Measurements from ENCODE around the gene SLC39A11.
"Not testable (repeated sequence)": the region's sequence is repeated elsewhere in the genome, so short reads cannot be mapped to it uniquely, and the experiment has no call there.

SLC39A11 gene

DNA sequence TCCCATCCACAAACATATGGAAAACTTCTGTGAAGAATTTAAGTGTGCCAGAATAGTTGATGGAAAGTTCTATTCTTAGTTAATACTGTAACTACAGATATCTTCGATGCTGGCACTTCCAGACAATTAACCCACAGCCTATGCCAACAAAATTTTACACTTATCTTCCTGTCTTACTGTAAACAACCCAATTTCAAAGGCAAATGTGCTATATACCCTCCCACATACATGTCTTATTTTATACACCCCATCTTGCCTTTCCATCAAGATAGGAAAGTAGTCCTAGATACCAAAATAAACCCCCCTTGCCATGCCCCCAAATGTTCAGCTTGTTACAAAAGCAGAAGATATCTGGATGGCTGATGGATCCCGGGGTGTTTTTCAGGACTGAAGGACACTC lies 306.3 kb downstream of the SLC39A11 start:
- no peak for DNase-seq (ENCODE audit: low read depth)

DNA sequence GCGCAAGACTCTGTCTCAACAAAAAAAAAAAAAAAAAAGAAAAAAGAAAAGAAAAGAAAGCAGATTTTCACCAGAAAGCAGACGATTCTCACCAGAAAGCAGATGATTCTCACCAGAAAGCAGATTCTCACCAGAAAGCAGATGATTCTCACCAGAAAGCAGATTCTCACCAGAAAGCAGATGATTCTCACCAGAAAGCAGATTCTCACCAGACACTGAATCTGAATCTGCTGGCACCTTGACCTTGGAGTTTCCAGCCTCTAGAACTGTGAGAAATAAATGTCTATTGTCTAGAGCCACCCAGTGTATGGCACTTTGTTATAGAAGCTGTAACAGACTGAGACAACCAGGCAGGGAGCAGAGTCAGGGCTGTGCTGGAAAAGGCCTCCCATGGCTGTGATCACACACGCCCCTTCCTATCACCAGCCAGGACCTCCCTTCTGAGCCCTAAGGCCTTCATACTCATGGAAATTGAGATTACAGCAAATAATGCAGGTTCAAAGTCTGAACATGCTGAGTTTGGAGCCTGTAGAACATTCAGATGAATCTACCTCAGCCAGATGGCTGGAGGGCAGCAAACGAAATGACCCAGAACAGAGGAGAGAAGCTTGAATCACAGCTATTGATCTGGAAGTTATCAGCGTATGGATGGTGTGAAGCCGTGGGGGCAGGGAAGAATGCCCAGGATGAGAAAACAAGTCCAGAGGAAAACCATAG lies 309.3 kb downstream of the SLC39A11 start:
- DNase-seq (ENCODE audit: low read depth), result no peak

DNA sequence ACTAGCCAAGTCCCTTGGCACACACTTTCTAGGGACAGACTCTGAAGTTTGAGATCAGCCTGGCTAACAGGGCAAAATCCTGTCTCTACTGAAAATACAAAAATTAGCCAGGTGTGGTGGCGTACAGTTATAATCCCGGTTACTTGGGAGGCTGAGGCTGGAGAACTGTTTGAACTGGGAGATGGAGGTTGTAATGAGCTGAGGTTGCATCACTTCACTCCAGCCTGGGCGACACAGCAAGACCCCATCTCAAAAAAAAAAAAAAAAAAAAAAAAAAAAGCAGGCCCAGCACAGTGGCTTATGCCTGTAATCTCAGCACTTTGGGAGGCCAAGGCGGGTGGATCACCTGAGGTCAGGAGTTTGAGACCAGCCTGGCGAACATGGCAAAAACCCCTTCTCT lies 310.1 kb downstream of the SLC39A11 start:
- DNase-seq (ENCODE audit: low read depth), result not testable (repeated sequence)

DNA sequence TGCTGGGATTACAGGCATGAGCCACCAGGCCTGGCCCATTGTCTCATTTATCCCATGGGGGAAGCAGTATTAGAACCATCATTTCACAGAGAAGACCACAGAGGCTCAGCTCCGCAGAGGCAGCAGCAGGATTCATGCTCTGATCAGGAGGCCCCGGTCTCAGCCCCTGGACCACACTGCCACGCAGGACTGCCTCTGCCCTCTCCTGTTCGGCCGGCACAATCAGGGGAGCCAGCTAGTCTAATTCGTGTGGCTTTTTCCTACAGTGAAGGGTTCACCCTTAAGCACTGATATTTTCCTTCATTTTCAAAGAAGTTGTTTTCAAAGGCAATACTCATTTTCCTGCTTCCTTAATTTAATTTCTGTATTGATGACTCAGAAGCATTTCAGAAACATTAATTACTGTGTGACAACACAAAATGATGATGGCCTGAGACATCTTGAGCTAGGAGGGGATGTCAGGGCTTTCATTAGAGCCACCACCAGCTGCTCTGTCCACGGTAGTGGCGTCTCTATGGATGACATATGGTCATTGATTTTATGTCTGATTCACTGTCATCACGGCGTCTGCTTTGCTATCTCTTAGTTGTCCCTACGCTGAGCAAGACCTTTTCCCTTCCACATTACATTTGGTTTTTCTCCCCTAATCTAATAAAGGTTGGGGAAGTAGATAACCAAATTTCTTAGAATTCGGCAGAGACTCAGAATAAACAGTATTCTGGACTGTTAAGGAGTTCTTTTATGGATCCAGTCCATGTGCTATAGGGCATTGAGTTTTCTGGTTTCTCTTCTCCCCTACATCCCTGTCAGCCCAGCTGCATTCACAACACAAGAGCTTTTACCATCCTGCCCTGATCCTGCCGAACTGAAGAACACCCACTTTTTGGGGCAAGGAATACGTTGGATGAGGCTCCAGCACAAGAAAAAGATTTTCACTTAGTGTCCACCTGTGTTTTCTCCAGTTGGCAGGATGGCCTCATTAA lies 314.0 kb downstream of the SLC39A11 start:
- no peak for DNase-seq (ENCODE audit: low read depth)

- no peak for DNase-seq (ENCODE audit: low read depth)
Observed at GRCh38 chr17:72775919-72776318, 316.6 kb downstream of the SLC39A11 start.

- DNase-seq (ENCODE audit: low read depth), result no peak
Observed at GRCh38 chr17:72775237-72775636, 317.3 kb downstream of the SLC39A11 start.

GRCh38 chr17:72774236-72774635 lies 318.3 kb downstream of the SLC39A11 start:
- DNase-seq (ENCODE audit: low read depth), result no peak

DNA sequence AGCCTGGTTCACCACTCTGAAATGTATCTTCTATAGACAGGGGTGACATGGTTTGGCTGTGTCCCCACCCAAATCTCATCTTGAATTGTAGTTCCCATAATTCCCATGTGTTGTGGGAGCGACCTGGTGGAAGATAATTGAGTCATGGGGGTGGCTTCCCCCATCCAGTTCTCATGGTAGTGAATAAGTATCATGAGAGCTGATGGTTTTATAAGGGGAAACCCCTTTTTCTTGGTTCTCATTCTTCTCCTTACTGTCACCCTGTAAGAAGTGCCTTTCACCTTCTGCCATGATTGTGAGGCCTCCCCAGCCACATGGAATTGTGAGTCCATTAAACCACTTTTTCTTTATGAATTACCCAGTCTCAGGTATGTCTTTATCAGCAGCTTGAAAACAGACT lies 319.3 kb downstream of the SLC39A11 start:
- not testable (repeated sequence) for DNase-seq (ENCODE audit: low read depth)

DNA sequence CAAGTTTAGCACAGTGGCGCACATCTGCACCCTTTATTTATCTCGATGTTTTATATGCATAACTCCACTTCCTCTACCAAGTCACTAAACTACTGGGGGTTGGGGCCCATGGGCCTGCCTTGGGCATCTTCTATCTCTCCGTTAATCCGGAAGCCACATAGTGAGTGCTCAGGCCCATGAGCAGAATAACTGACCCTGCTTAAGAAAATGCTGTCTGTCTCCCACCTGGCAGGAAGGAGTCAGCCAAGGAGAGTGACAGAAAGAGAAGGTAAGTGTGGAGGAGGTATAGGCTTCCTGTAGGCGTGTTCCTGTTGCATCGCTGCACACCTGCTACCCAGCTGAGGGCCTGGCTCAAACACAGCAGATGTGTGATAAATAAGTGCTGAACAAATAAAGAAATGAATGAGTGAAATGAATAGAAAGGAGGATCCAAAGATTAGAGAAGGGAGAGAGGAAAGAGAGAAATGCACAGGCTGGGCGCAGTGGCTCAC lies 320.1 kb downstream of the SLC39A11 start:
- no peak for DNase-seq (ENCODE audit: low read depth)

DNA sequence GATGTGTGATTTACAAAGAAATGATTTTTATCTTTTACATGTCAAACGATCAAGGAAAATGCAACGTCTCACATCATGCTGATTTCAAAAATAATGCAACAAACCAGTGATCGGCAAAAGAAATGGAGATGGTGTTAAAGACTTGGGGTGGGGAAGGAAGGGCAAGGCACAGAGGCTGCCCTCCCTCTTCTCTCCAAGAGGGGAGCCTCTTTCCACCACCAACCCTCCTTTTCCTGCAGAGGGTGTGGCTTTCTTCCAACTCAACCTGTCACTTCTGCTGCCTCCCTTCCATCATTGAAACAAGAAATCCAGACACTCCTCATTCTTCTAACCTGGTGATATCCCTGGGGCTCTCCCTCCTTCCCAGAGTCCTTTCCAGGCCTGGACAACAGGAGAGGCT lies 320.8 kb downstream of the SLC39A11 start:
- DNase-seq (ENCODE audit: low read depth), result no peak

DNA sequence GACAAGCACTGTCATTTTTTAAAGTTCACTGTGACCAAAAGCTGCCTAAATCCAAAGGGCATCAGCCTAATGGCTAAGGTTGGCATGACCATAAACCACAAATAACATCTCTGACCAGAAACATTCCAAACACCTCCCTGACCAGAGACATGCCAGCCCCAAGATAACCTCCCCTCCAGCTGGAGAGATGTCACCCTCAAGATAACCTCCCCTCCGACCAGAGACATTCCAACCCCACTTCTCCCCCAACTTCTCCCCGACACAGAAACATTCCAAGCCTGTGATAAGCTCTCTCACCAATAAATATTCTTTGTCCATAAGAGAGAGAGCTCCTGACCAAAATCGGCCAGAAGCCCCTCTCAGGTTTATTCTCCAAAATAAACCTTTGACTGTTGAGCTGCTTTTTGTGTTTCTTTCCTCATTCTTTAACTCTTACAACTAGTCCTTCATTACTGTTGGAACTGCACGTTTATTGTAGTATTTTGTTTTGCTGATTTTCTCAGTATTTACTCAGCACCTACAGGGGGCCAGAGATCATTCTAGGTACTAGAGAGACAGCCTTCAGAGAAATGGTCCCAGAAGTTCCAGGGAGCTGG lies 325.6 kb downstream of the SLC39A11 start:
- no peak for DNase-seq (ENCODE audit: low read depth)

- DNase-seq (ENCODE audit: low read depth), result no peak
Observed at GRCh38 chr17:72765368-72766153, 326.9 kb downstream of the SLC39A11 start.

GRCh38 chr17:72764632-72765041 lies 327.9 kb downstream of the SLC39A11 start:
- DNase-seq (ENCODE audit: low read depth), result no peak

- no peak for DNase-seq (ENCODE audit: low read depth)
Observed at GRCh38 chr17:72763981-72764380, 328.5 kb downstream of the SLC39A11 start.

GRCh38 chr17:72761893-72762575 lies 330.5 kb downstream of the SLC39A11 start:
- DNase-seq (ENCODE audit: low read depth), result not testable (repeated sequence)

- no peak for DNase-seq (ENCODE audit: low read depth)
Observed at GRCh38 chr17:72761431-72761830, 331.1 kb downstream of the SLC39A11 start.

- DNase-seq (ENCODE audit: low read depth), result no peak
Observed at GRCh38 chr17:72760368-72760767, 332.1 kb downstream of the SLC39A11 start.

- no peak for DNase-seq (ENCODE audit: low read depth)
Observed at GRCh38 chr17:72759301-72759700, 333.2 kb downstream of the SLC39A11 start.

DNA sequence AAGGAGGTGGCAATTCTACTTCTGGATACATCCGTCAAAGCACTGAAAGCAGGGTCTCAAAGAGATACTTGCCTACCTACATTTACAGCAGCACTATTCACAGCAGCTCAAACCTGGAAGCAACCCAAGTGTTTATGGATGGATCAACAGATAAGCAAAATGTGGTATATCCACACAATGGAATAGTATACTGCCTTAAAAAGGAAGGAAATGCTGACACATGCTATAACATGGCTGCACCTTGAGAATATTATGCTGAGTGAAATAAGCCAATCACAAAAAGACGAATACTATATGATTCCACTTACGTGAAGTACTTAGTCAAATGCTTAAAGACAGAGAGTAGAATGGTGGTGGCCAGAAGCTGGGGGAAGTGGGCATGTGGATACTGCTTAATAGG lies 336.2 kb downstream of the SLC39A11 start:
- DNase-seq (ENCODE audit: low read depth), result no peak

DNA sequence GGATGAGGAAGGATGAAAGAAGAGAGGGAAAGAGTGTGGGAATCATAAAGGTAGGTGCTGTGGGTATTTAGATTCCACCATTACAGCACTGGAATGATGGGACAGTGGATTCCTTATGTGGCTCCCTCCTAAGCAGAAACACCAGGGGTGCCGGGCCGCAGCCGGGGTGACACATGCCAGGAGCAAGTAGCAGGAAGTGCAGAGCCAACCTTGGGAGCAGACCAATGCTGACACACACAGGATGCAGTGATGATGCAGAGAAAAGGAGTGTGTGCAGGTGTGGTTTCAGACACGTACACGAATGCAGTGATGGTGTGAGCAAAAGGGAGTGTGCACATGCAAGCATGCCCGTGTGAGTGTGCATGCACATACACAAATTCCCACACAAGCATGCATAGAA lies 338.0 kb downstream of the SLC39A11 start:
- DNase-seq (ENCODE audit: low read depth), result no peak

DNA sequence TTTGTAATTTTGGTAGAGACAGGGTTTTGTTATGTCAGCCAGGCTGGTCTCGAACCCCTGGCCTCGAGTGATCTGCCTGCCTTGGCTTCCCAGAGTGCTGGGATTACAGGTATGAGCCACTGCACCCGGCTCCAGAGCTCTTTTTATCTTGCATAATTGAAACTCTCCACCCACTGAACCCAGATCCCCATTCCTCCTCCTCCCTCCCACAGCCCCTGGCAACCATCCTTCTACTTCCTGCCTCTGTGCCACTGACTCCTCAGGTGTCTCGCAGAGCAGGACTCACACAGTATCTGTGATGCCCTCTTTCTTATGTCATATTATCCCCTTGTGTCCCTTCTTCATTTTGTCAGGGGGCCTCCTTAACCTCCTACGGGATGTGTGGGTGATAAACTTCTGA lies 340.7 kb downstream of the SLC39A11 start:
- DNase-seq (ENCODE audit: low read depth), result no peak
